GM18870 (cell line): Measurements from ENCODE around the gene CH25H.
"Not testable (repeated sequence)": the region's sequence is repeated elsewhere in the genome, so short reads cannot be mapped to it uniquely, and the experiment has no call there.

Source experiments
- ATAC-seq: cut with Tn5 transposase; IDR thresholded peaks from one replicate; pipeline ENCODE4 v1.9.1; 2021; ENCODE audit warnings: moderate library complexity; ENCODE audit not compliant: unreplicated experiment

Gene CH25H

DNA sequence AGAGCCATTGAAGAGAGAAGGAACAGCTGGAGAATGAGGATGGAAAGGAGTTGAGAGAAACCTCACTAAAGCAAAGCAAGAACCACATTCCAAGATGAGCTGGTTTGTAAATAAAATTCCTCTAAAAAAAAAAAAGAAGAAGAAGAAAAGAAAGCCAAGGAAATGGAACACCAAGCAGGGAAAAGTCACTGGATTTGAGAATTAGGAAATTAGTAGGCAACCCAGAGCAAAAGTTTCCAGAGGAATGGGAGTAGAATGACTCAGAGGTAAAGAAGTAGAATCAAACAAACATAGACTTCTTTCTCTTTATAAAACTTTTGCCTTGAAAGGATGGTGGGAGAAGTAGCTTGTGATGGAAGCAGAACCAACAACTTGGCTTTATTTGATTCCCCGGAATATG lies 3.9 kb downstream of the CH25H start:
- ATAC-seq = no peak

DNA sequence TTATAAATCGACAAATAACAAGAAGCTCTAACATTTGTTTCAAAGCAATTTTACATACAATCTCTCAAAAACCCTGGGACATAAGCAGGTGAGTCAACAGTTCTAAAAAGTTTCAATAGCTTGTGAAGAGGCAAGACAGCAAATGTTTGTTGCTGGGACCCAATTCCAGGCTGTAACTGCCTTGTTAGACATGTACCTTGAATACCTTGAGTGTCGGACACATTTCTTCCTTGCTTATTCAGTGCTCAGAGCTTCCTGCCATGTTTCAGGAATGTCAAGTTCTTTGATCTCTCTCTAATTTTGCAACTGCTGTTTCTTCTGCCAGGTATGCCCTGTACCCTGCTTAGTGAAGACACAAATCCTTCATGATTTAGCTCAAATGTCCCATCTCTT lies 5.1 kb downstream of the CH25H start:
- ATAC-seq = no peak

DNA sequence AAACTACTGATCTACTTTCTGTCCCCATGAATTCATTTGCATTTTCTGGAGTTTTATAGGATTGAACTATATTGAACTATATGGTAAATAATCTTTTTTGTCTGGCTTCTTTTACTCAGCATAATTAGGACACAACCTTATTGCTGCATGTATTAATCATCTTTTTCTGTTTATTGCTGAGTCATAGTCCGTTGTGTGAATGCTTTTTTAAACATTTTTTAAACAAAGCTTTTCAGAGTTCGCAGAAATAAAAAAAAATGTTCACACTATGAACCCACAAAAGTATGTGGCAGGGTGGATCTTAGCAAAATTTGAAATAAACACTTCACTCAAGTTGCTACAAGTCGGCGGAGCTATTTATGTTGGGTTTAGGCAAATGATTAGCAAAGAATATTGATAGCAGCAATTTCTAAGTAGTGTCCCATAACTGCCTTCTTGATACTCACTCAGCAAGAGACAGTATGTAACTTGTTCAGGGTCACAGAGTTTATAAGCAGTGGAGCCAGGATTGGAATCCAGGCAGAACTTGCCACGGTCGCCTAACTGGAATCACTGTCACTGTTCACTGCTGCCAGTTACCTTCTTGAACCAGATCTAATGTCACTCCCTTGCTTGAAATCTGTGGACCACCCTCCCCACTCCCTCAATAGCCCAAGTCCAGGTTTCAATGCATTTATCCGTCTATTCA lies 5.6 kb downstream of the CH25H start:
- no peak for ATAC-seq

DNA sequence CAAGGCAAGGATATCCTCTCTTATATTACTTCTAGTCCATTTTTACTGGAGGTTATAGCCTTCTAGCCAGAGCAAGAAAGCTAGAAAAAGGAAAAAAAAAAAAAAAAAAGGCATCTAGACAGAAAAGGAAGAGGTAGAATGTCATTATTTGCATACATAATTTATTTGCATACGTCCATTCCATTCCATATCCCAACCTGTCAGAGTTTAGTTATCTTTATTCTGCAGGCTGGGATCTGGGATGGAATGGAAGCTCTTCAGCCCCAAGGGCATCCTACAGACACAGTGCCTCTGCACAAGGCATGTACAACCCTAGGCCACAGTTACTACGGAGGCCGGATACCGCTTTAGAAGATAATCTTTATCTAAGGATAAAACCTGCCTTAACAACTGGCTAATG lies 9.6 kb downstream of the CH25H start:
- no peak for ATAC-seq

DNA sequence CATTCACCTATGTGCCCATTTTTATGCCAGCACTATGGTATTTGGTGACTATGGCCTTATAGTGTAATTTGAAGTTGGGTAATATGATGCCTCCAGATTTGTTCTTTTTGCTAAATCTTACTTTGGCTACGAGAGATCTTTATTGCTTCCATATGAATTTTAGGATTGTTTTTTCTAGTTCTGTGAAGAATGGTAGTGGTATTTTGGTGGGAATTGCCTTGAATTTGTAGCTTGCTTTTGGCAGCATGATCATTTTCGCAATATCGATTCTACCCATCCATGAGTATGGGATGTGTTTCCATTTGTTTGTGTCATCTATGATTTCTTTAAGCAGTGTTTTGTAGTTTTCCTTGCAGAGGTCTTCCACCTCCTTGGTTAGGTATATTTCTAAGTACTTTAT lies 15.8 kb downstream of the CH25H start:
- ATAC-seq = not testable (repeated sequence)

DNA sequence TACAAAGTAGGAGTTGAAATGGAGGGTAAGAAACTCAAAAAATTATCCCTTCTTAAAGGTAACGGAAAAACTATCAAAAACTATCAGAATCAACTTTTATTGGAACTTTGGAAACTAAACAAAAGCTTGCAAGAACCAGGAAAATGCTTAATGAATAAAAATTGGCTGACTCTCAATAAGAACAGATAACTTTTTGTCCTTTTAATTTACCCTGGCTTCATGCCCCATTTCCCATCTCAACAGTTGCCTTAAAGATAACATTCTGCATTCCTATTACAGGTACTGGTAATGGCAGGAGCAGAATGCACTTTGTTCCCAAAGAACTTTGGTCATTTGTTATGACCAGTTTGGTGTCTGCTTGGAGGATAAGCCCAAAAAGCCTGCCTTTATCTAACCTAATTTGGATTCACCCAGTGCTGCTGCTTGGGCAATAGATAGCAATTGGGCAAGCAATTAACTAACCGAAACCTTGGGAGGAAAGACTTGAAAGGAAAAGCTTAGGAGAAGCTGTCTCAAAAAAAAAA lies 17.8 kb downstream of the CH25H start:
- ATAC-seq = no peak

DNA sequence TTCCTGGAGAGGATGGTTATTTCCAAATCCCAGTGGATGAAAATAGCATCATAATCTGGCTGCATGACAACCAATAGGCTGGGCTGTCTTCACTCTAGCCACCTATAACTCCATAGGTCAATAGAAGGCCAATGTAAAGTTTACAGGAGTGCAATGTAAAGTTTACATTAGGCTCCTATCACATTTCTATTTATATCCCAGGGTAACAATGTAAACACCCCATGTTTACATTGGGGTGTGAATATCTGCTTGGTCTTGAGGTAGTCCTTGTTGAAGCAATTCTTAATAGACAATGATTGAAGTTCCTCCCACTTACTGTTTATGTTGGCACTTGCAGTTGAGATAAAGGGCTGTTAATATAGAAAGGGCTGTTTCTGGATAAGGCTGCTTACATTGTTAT lies 21.5 kb downstream of the CH25H start:
- no peak for ATAC-seq

DNA sequence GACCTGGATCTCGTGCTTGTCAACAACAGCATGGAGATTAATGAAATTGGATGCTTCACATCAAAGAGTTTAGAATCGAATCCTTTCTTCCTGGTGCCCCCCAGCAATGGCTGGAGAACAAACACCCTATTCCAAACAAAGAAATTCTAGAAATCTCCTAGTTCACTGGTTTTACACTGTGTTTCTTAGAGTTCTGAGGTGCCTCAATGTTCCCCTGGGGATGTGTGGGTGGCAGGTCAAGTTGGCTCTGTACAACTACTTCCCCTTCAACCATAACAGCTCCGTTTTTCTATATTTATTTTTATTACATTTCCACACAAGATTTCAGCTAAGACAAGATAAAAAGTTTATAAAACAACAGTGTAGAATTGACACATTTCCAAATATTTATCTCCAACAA lies 22.5 kb downstream of the CH25H start:
- no peak for ATAC-seq

DNA sequence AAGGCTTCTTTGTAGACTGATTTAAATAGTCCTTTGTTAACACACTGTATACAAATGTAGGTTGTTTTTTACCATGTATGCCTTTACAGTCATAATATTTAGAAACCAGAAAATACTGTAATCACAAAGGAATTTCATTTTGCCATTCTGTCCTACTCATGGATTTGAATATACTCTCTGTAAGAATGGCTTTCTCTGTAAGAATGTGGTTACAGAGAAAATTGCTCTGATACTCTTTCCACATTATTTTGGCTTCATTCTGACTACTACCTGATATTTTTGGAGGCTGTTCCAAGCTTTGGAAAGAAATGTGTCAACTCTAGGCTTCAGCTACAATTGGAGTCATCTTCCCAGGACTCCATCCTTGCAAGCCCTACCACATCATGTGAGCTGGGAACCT lies 23.5 kb downstream of the CH25H start:
- no peak for ATAC-seq

DNA sequence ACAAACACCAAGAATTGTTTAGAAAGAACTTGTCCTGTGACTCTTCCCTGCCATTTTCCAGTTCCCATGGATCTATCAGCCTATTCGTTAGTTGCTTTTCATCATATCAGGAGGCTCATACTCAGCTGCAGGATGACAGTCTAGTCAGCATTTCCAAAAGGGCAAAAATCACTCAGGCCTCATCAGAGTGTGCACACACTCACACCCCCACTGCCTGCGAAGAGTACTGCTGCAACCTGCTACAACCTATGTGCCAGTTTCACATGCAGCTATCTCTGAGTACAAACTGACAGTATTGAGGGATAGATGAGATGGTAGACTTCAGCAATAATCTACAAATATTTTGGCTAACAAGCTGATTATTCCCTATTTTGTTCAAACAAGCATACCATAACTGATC lies 24.2 kb downstream of the CH25H start:
- no peak for ATAC-seq

DNA sequence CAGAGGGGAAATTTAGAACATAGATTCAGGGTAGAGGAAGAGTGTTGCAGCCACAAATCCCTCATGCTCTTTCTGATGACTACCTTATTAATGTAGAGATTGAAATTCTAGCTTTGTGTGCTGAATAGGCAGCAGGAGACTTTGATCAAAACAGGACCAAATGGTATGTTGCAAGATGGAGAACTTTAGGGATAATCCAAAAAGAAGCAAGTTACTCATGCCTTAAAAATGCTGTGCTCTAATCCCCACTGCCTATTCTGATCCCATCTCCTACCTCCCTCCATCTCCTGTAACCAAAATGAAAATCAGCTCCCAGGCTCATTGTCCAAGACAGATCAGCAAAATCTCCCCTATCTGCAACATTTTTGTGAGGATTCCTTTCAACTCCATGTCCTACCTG lies 31.3 kb downstream of the CH25H start:
- ATAC-seq = no peak

DNA sequence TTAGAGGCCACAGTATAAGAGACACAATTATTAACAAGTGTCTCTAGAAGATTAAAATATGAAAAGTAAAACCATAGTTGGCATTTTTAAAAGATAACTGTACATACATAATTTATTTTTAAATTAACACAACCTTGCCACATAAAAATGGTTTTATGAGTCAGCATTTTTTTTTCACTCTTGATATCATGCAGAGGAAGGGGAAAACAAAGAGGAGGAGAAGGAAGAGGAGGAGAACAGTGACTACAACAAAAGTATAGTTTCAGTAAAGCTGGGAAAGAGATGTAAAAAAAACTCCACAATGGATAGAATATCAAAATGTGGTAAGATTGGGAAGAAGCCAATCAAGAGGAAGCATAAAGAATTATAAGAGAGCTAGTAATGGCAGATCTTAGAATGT lies 34.0 kb downstream of the CH25H start:
- no peak for ATAC-seq

DNA sequence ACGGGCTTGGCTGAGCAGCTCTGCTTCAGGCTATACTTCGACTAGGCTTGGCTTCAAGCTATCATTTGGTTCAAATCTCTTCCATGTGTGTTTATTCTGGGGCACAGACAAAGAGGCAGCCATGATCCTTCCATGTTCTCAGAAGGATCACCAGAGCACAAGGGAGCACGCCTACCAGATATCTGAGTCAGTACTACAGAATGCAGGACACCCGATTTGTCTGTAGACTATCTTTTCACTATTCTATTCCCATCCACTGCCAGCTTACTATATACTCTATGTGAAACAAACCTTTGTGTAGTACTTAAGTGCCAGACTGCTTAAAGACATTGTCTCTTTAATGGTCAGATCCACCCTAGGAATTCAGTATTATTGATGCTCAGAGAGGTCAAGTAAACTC lies 35.1 kb downstream of the CH25H start:
- no peak for ATAC-seq

DNA sequence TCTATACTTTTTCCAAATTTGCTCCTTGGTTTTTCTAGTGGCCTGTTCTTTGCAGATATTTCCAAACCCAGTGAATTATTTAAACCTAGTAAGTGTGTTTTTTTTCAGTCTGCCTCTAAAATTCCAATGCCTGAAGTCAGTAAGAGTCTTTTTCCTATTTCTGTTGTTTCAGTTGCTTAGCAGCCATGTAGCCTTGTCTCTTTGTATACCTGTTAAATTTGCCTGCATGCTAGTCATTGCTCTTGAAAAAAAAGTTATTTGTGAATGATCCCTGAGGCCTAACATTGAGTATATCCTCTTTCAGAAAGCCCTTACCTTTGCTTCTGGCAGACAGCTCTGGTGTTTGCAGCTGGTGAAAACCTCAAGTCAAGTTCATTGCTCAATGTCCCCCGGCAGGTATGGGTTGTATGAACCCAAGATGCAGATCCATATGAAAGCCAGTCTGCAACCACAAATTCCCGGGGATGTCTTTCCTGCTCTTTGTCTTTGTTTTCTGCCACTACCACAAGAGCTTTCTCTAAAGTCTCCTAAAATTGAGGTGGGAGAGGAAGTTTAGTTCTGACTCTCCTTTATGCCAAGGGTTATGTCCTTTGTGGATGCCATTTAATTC lies 35.7 kb downstream of the CH25H start:
- ATAC-seq = no peak

DNA sequence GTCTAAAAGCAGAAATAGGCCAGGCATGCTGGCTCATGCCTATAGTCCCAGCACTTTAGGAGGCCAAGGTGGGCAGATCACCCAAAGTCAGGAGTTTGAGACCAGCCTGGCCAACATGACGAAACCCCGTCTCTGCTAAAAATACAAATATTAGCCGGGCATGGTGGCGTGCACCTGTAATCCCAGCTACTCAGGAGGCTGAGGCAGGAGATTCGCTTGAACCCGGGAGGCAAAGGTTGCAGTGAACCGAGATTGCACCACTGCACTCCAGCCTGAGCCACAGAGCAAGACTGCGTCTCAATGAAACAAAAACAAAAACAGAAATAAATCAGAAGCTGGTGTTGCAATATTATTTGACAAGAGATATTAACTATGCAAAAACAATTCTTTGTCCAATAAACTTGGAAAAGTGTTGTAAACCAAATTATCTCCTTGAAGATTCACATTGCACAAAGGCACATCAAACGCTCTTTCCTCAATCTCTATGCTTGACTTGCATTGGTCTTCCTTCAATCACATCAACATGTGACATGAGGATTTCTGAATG lies 38.7 kb downstream of the CH25H start:
- not testable (repeated sequence) for ATAC-seq

DNA sequence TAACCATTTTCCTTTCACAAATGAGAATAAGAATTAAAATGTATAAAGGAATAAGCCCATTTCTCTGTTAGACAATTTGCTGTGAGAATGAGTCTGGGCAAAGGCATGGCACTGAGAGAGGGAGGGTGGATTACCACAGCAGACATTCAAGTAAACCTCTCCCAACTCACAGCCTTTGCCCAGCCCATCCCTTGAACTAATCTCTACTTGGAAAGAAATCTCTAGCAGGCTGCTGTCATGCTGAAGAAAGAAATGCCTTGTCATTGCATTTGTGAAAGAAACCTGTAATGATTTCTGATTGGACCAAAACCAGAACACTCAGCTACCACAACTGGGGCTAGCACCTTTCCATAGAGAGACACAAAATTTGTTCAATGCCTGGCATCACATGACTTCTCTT lies 39.2 kb downstream of the CH25H start:
- no peak for ATAC-seq

DNA sequence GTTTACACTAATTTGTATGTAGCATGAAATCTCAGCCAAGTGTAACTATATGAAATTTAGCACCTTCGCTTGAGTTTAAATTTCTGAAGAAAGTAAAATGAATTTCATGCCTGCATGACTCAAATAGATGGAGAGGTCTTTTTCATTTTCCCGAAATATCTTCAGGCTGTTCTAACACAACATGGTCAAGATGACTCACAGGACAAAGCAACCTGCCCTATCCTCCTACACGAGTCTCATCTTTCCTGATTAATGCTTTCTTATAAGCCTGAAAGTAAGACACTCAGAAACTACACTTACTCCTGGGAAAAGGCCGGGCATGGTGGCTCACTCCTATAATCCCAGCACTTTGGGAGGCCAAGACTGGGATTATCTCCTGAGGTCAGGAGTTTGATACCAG lies 41.2 kb downstream of the CH25H start:
- ATAC-seq = no peak

DNA sequence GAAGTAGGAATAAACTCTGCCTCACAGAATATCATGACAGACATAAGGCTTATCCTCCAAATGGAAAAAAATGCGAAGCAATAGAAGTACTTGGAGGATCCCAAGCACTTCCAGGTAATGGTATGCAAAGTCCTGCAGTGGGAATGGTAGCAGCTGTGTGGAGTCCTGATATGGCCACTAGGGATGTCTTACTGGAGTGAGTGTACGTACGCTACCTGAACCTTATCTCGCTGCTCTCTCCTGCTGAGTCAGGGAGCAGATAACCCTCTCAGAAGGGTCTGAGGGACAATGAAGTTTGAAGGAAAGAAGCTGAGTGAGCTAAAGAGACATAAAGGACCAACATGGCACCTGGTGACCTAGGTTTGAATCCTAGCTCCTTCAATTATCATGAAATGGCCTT lies 42.2 kb downstream of the CH25H start:
- ATAC-seq = no peak

DNA sequence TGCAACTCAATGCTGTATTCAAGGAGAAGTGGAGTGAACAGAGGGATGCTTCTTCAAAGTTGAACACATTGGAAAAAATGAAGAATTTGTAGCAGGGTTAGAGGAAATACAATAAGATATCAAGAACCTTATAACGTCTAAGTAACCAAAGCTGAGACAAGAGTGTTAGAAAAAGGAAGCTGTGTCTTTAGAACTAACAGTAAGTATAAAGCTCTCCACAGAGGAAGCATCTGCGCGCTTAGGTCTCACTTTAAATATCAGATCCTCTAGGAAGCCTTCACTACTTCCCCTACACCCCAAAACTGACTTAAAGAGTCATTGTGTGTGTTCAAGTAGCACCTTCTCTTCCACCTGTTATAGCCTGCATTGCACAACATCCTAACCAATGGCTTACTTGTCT lies 43.0 kb downstream of the CH25H start:
- ATAC-seq = no peak

DNA sequence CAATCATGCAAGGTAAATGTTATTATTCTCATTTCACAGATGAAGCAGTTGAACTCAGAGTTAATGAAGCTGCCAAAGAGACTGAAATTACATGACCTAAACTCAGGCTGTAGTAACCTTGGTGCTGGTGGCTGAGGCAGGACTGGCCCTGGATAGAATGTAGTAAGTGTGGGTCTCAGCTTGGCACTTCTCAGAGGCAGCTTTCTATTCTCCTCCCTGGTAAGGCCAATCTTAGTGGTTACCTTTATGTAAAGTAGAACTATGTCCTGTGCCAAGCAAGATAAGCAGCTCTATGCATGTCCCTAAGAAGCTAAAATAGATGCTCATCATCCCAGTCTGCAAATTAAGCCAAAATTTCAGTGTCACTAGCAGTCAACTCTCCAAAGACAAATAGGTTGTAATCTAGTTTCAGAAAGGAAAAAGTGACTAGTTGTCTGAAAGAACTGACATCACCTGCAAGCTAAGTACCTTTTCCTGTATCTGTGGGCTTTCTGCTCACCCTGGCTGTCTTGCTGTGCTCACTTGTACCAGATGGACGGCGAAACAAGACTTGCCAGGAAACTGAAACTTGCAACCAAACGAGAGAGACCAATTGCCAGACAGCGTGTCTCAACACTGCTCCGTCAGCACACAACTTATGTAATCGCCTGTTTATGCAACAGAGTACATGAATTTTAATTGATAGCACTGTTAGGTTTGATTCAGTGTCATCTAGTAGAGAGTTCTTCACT lies 43.7 kb downstream of the CH25H start:
- peak; percentile 96 for ATAC-seq

DNA sequence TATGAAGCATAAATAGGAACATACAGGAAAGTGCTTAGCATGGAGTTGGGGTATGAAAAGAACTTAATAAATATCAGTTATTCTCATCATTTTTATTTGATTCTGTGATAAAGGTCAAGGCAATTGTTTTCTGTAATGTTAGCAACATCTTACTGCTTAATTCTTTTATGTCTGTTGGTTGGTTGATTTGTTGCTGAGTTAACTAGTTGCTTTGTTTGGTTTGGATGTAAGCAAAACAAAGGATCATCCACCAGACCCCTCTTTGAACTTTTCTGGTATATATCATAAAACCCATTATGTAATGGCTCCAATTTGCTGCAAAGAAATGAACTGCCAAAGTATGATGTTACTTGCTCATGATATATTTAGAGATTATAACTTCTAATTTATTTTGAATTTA lies 44.5 kb downstream of the CH25H start:
- ATAC-seq = no peak

DNA sequence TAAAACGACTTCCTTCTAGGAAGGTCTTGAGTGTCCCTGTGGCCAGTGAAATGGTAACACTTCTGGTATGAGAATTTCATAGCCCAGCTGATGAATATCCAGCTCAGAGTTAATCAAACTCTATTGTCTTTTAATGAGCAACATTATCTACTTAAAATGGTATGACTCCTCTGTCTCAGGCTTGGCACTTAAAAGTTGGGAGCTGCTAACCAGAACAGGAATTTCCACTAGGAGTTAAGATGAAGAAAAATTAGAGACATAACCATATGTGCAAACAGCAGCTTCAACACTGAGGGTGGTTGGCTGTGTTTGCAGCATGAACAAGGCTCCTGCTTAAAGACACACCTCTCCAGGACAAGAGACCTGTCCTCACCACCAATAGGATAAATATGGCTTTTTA lies 46.8 kb downstream of the CH25H start:
- ATAC-seq = no peak
